K562 (cell line): ENCODE results near the gene ZFHX2. TPM values are rescaled to one million over a fixed set of nuclear protein-coding genes. Genes with fewer than 3 reads are reported as not detected.

ENCODE experiments used
- ATAC-seq: fragments of 200-7000 bp; cut with Tn5 transposase; 3 replicates; pipeline ENCODE4 v1.9.1; 2020; ENCODE audit warnings: moderate library complexity
- BruUV-seq: library from RNA; stranded (reverse); fragments of 400-500 nt; replicated peaks from 2 replicates; lab custom pipeline; 2021; lab: Mats Ljungman, UMichigan
- CTCF ChIA-PET: fragments of 300-600 bp; formaldehyde crosslinking; extraction: SDS; loops from one replicate; lab custom pipeline; 2021; ENCODE audit warnings: low intra/inter-chr PET ratio; lab: Yijun Ruan, JAX
- POLR2A ChIA-PET: fragments of 300-600, 350-650 bp; sonication (Branson Sonifier 250); formaldehyde crosslinking; extraction: SDS; loops from one replicate; lab custom pipeline; 2021; ENCODE audit warnings: antibody characterized with exemption, inconsistent platforms; lab: Yijun Ruan, JAX
- DNase-seq, 4 experiments: peaks; one replicate each; pipeline versions ENCODE4 v3.0.0 to v3.0.0-alpha.2; 2011 to 2018; ENCODE audit warnings: low spot score in 3 of 4, mixed read lengths in 3 of 4; ENCODE audit errors: extremely low read depth in 1 of 4
- FAIRE-seq: peaks from 2 replicates; lab custom pipeline; 2011; peaks lifted over from hg19 to GRCh38; lab: Jason Lieb, UNC
- H2AFZ ChIP-seq: 2 replicates; pipeline ENCODE4 v1.6.0; 2011; ENCODE audit warnings: low read depth, low read length, control low read depth, inconsistent platforms
- H3K27ac ChIP-seq: fragments of 200-600 bp; 3 replicates; pipeline ENCODE4 v1.8.0; 2011; ENCODE audit warnings: low read depth, mild to moderate bottlenecking, control low read depth, inconsistent platforms, low read length, moderate library complexity, mixed read lengths; ENCODE audit errors: extremely low read depth
- H3K27me3 ChIP-seq, 2 experiments: fragments of 300-600 bp in 1 of 2; 2 replicates in 1 of 2; 3 replicates in 1 of 2; pipeline versions ENCODE4 v1.6.0 to v1.8.0; 2011; ENCODE audit warnings: inconsistent platforms in 2 of 2, low read length in 2 of 2, mild to moderate bottlenecking in 1 of 2, mixed read lengths in 1 of 2, moderate library complexity in 1 of 2; ENCODE audit not compliant: control insufficient read depth in 2 of 2, insufficient read depth in 2 of 2
- H3K36me3 ChIP-seq: fragments of 300-600 bp; 3 replicates; pipeline ENCODE4 v1.8.0; 2011; ENCODE audit warnings: mild to moderate bottlenecking, low read length, inconsistent platforms; ENCODE audit not compliant: control insufficient read depth, insufficient read depth
- H3K4me1 ChIP-seq, 2 experiments: fragments of 200-600 bp in 1 of 2; replicated peaks in 1 of 2; 2 replicates in 1 of 2; 3 replicates in 1 of 2; pipeline versions ENCODE4 v1.5.1 to v1.8.0; 2011; ENCODE audit warnings: inconsistent platforms in 2 of 2, low read length in 2 of 2, mild to moderate bottlenecking in 1 of 2, mixed read lengths in 1 of 2, moderate library complexity in 1 of 2; ENCODE audit not compliant: control insufficient read depth in 2 of 2, insufficient read depth in 2 of 2
- H3K4me2 ChIP-seq: 2 replicates; pipeline ENCODE4 v1.6.1; 2011; ENCODE audit warnings: low read length, control low read depth, inconsistent platforms, mixed read lengths; ENCODE audit not compliant: insufficient read depth
- H3K4me3 ChIP-seq: fragments of 200-600 bp; sonication (generic), shearing (Covaris generic); 2 replicates; pipeline ENCODE4 v1.5.1; 2016; ENCODE audit warnings: control low read depth, inconsistent platforms
- H3K79me2 ChIP-seq: fragments of 200-600 bp; 3 replicates; pipeline ENCODE4 v1.8.0; 2011; ENCODE audit warnings: low read length, inconsistent platforms; ENCODE audit not compliant: control insufficient read depth, insufficient read depth
- H3K9ac ChIP-seq, 2 experiments: 2 replicates each; pipeline versions ENCODE4 v1.6.0 to v1.6.1; 2011; ENCODE audit warnings: low read depth in 2 of 2, low read length in 2 of 2, control low read depth in 1 of 2, inconsistent platforms in 1 of 2, mild to moderate bottlenecking in 1 of 2, mixed read lengths in 1 of 2; ENCODE audit not compliant: insufficient read depth in 1 of 2
- H3K9me1 ChIP-seq: one replicate; pipeline ENCODE4 v1.6.0; 2011; ENCODE audit warnings: inconsistent platforms, mild to moderate bottlenecking, low read length, moderate library complexity; ENCODE audit not compliant: control insufficient read depth, insufficient read depth
- H3K9me3 ChIP-seq: replicated peaks from 2 replicates; pipeline ENCODE4 v1.5.1; 2011; ENCODE audit warnings: low read depth, low read length, inconsistent platforms; ENCODE audit not compliant: control insufficient read depth, insufficient read depth
- H4K20me1 ChIP-seq: replicated peaks from 2 replicates; pipeline ENCODE4 v1.6.1; 2011; ENCODE audit warnings: low read length, inconsistent platforms, mixed read lengths; ENCODE audit not compliant: control insufficient read depth, insufficient read depth
- BHLHE40 ChIP-seq: IDR thresholded peaks from 2 replicates; pipeline ENCODE4 v1.6.1; 2011; ENCODE audit warnings: low read length, improper control_type of control experiment
- FOXK1 ChIP-seq: sonication (generic); formaldehyde crosslinking; IDR thresholded peaks from 2 replicates; pipeline ENCODE4 v1.8.0; 2022; ENCODE audit warnings: missing genetic modification reagents, mild to moderate bottlenecking, borderline replicate concordance
- KAT2B ChIP-seq: IDR thresholded peaks from one replicate; pipeline ENCODE4 v1.6.1; 2012; ENCODE audit warnings: low read depth, mild to moderate bottlenecking, control low read depth, inconsistent platforms, low read length, moderate library complexity
- POLR3G ChIP-seq: IDR thresholded peaks from 2 replicates; pipeline ENCODE4 v1.6.1; 2011; ENCODE audit not compliant: insufficient read length, insufficient replicate concordance; ENCODE audit errors: extremely low read depth
- RBM34 ChIP-seq: fragments of 200-400 bp; formaldehyde crosslinking; IDR thresholded peaks from 2 replicates; pipeline ENCODE4 v1.6.1; 2018; ENCODE audit warnings: low read length, borderline replicate concordance; ENCODE audit not compliant: insufficient read depth
- ZKSCAN3 ChIP-seq: fragments of 250-450 bp; sonication (Bioruptor Pico); IDR thresholded peaks from 2 replicates; pipeline ENCODE4 v1.4.0; 2020
- ZNF551 ChIP-seq: fragments of 250-450 bp; sonication (Bioruptor Pico); IDR thresholded peaks from 2 replicates; pipeline ENCODE4 v1.5.0; 2021; ENCODE audit warnings: mild to moderate bottlenecking, moderate library complexity
- ZNF699 ChIP-seq: fragments of 250-450 bp; sonication (Bioruptor Pico); IDR thresholded peaks from 2 replicates; pipeline ENCODE4 v1.8.0; 2021; ENCODE audit warnings: mild to moderate bottlenecking, moderate library complexity; ENCODE audit not compliant: insufficient replicate concordance
- WGBS: fragments of 100-300 bp; shearing (Covaris generic); methylation state at CpG from one replicate; pipeline ENCODE4 v1.1.6; 2016; ENCODE audit warnings: low coverage, mixed read lengths; ENCODE audit not compliant: insufficient coverage; ENCODE audit errors: missing lambda C conversion rate; 5-methylcytosine and 5-hydroxymethylcytosine counted together
- in situ Hi-C: fragments of 300-500 bp; cut with MboI; formaldehyde crosslinking; loops from 4 replicates; pipeline ENCODE4 v1.15.0; 2018; ENCODE audit warnings: inconsistent platforms, mixed read lengths
- intact Hi-C: fragments of 100-400 bp; cut with micrococcal nuclease; formaldehyde crosslinking; loops from 2 replicates; pipeline ENCODE4 v1.14.2; 2022
- polyA plus RNA-seq, 8 experiments: library from polyadenylated mRNA; depleted of rRNA in 4 of 8; stranded (reverse) in 5 of 8; unstranded in 3 of 8; fragments of >200 nt; fragmentation: Nextera tagmentation in 2 of 8; fragmentation: Illumina TruSeq in 1 of 8; extraction: Ambion mirVana in 2 of 8; extraction: Trizol in 1 of 8; gene quantifications; 2 replicates each; pipeline versions ENCODE4 v1.2.1 to v1.2.3, GENCODE V29; 2011 to 2014; ENCODE audit warnings: inconsistent platforms in 1 of 8, missing spikeins in 1 of 8
- total RNA-seq, 7 experiments: library from RNA; depleted of rRNA in 6 of 7; stranded (reverse); fragments of >200 nt in 6 of 7; fragmentation: Illumina TruSeq in 2 of 7; extraction: Trizol in 2 of 7; gene quantifications; 2 replicates each; pipeline versions ENCODE4 v1.2.1 to v1.2.3, GENCODE V29; 2011 to 2021; ENCODE audit warnings: low replicate concordance in 1 of 7
- TF ChIP-seq, protein P1 (sequence below): IDR thresholded peaks from 3 replicates; pipeline ENCODE4 v1.6.1; 2011; ENCODE audit warnings: borderline replicate concordance, mild to moderate bottlenecking; ENCODE audit not compliant: insufficient read length, insufficient read depth

Gene ZFHX2
- total and polyA plus RNA-seq, 9 of the 15 experiments (the other 6 are each of a cell fraction or from before 2014, with no cell fraction given), result 0.06 to 0.11 (median 0.11) TPM; not detected in 4

DNA sequence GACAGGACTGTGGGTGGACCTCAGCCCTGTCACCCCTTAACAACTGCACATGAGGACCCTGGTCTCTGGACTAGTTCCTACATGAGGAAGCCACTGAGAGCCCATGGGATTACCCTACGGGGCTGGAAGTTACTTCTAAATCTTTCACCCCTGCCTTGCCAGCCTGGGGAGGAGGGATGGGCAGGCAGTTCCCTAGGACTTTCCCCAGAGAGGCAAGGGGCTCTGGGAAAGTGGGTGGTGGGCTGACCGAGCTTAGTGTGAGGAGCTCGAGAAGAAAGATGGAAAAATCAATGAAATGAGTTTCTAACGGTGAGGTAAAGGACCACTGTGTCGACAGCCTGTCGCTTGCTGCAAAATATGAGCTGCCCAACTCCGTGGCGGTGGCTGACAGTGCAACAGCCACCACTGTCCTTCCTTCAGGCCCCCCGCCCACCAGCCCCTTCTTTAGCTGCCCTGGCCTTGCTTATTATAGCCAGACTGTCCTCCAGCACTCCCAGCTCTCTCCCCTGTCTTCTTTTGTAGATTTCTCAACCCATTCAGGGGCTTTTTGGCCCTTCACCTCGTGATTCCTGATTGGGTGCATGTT lies 5.0 kb downstream of the ZFHX2 start:
- Histone ChIP-seq H3K27me3 (peaks cover 0 to 9% of the 10 kb centered on the region in 2 experiments; a peak in 1 of 5 replicates), H3K9ac (no peak overlapping the region), H3K79me2 (no peaks in the 10 kb centered on the region), H4K20me1 (no peaks in the 10 kb centered on the region), H3K9me3 (no peaks in the 10 kb centered on the region), H3K36me3 (no peaks in the 10 kb centered on the region), H3K4me3 (no peak overlapping the region), H3K4me2 (no peak overlapping the region), H2AFZ (no peak overlapping the region), H3K9me1 (no peaks in the 10 kb centered on the region), H3K4me1 (peaks cover 10 to 12% of the 10 kb centered on the region in 2 experiments; a peak in 4 of 5 replicates), H3K27ac (no peak overlapping the region)
- no peak for DNase-seq
- in situ Hi-C loops (no loop called here), intact Hi-C loops (no loop called here)
- CTCF ChIA-PET, result no interaction called here
- no peak for FAIRE-seq
- no peak for ATAC-seq
- POLR2A ChIA-PET, result interaction anchor here (0.7 kb wide), 1 partner anchor 578 kb away, joined by 3 read pairs; no protein-coding TSS in a partner anchor
- no peak for TF ChIP-seq ZNF551 (CRISPR knock-in tag)
- TF ChIP-seq ZKSCAN3 (CRISPR knock-in tag), result no peak
- TF ChIP-seq FOXK1 (CRISPR knock-in tag), result no peak
- BruUV-seq, result no TSS peak
- WGBS, result 15% methylated on average over 10 of the region's 10 CpGs

DNA sequence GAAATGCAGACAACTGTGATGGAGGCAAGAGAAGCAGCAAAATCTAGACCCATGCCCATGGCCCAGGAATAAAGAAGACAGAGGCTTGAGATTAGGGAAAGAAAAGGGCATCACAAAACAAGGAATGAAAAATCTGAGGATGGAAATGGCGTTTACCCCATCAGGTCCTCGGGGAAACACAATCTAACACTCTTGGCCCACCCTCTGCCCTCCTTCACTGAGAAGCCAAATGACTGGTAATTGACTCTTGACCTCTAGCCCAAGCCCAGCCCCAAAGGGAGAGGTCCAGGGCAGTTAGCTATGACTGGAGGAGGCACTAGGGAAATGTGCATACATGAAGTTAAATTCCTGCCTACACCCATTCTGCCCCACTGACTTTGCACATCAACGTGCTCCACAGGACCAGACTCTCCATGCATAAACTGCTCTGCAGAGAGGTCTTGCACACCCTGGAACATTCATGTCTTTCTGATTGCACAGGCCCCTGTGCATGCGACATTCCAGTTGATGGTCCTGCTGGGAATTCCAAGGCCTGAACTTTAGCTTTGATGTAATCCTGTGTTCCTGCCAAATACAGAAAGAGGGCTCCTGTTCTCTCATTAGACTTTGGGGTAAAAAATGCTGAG lies 5.7 kb downstream of the ZFHX2 start:
- H3K27me3 ChIP-seq, result peaks cover 0 to 9% of the 10 kb centered on the region in 2 experiments; a peak in 1 of 5 replicates
- DNase-seq, result no peak
- ATAC-seq, result no peak
- no peaks in the 10 kb centered on the region for H3K79me2 ChIP-seq
- BruUV-seq, result no TSS peak
- no peaks in the 10 kb centered on the region for H3K36me3 ChIP-seq
- no peak overlapping the region for H3K27ac ChIP-seq
- CTCF ChIA-PET, result no interaction called here
- no peak for FAIRE-seq
- H3K4me2 ChIP-seq, result no peak overlapping the region
- H2AFZ ChIP-seq, result no peak overlapping the region
- intact Hi-C loops (no loop called here), in situ Hi-C loops (no loop called here)
- H3K4me1 ChIP-seq, result peaks cover 6 to 10% of the 10 kb centered on the region in 2 experiments; a peak in 4 of 5 replicates
- no peaks in the 10 kb centered on the region for H3K9me1 ChIP-seq
- POLR2A ChIA-PET, result interaction anchor here (0.6 to 0.7 kb wide), 2 partner anchors 18 to 579 kb away, joined by 3 read pairs; no protein-coding TSS in a partner anchor
- H4K20me1 ChIP-seq, result no peaks in the 10 kb centered on the region
- no peaks in the 10 kb centered on the region for H3K9me3 ChIP-seq
- H3K9ac ChIP-seq, result no peak overlapping the region
- WGBS, result 25% methylated on average over 4 of the region's 4 CpGs
- H3K4me3 ChIP-seq, result no peak overlapping the region
- TF ChIP-seq POLR3G (no peak), KAT2B (no peak), RBM34 (no peak), ZNF699 (no peak), BHLHE40 (no peak)
- TF ChIP-seq, protein P1, sequence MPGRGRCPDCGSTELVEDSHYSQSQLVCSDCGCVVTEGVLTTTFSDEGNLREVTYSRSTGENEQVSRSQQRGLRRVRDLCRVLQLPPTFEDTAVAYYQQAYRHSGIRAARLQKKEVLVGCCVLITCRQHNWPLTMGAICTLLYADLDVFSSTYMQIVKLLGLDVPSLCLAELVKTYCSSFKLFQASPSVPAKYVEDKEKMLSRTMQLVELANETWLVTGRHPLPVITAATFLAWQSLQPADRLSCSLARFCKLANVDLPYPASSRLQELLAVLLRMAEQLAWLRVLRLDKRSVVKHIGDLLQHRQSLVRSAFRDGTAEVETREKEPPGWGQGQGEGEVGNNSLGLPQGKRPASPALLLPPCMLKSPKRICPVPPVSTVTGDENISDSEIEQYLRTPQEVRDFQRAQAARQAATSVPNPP, result no peak
